Stimulated activated CD4-positive, alpha-beta T cell treated with anti-CD3 and anti-CD28 coated beads, Interleukin-4, amount 100 ng/mL, for 48 hours (primary cell): ENCODE measurements around the gene B4GALT6.

Experiments used
- DNase-seq, 2 donors: peaks; one replicate each; pipeline ENCODE4 v3.0.0-alpha.2; 2020; ENCODE audit warnings: low read depth in 2 of 2

B4GALT6 gene

GRCh38 chr18:31633392-31634330 is 50.7 kb downstream of the B4GALT6 start:
- no peak for DNase-seq

- DNase-seq, result no peak
Measured at GRCh38 chr18:31632356-31632755, 52.0 kb downstream of the B4GALT6 start.

GRCh38 chr18:31631526-31631925 is 52.9 kb downstream of the B4GALT6 start:
- DNase-seq, result no peak

- no peak for DNase-seq
Measured at GRCh38 chr18:31630549-31630948, 53.8 kb downstream of the B4GALT6 start.

GRCh38 chr18:31626409-31626808 is 58.0 kb downstream of the B4GALT6 start:
- DNase-seq, result no peak

- DNase-seq, result no peak
Measured at GRCh38 chr18:31624892-31625640, 59.3 kb downstream of the B4GALT6 start.

- DNase-seq, result no peak
Measured at GRCh38 chr18:31619291-31619690, 65.1 kb downstream of the B4GALT6 start.

GRCh38 chr18:31618801-31619200 is 65.6 kb downstream of the B4GALT6 start:
- no peak for DNase-seq

GRCh38 chr18:31617031-31617717 is 67.2 kb downstream of the B4GALT6 start:
- DNase-seq, result no peak

GRCh38 chr18:31616586-31616985 is 67.8 kb downstream of the B4GALT6 start:
- no peak for DNase-seq

- no peak for DNase-seq
Measured at GRCh38 chr18:31614044-31614443, 70.3 kb downstream of the B4GALT6 start.

GRCh38 chr18:31612124-31612523 is 72.3 kb downstream of the B4GALT6 start:
- no peak for DNase-seq

GRCh38 chr18:31611511-31611910 is 72.9 kb downstream of the B4GALT6 start:
- no peak for DNase-seq

- DNase-seq, result no peak
Measured at GRCh38 chr18:31610286-31611205, 73.8 kb downstream of the B4GALT6 start.

- no peak for DNase-seq
Measured at GRCh38 chr18:31609886-31610285, 74.5 kb downstream of the B4GALT6 start.

- DNase-seq, result no peak
Measured at GRCh38 chr18:31607384-31607783, 77.0 kb downstream of the B4GALT6 start.

- DNase-seq, result no peak
Measured at GRCh38 chr18:31606265-31606664, 78.1 kb downstream of the B4GALT6 start.

- DNase-seq, result no peak
Measured at GRCh38 chr18:31603315-31603714, 81.1 kb downstream of the B4GALT6 start.

- DNase-seq, result no peak
Measured at GRCh38 chr18:31598021-31598805, 86.2 kb downstream of the B4GALT6 start.
